GM19397 (cell line): ENCODE data around the gene ALDH3A1.

Experiments
- ATAC-seq: cut with Tn5 transposase; IDR thresholded peaks from one replicate; pipeline ENCODE4 v1.9.1; 2021; ENCODE audit warnings: mild to moderate bottlenecking, moderate library complexity; ENCODE audit not compliant: unreplicated experiment

The ALDH3A1 gene

DNA sequence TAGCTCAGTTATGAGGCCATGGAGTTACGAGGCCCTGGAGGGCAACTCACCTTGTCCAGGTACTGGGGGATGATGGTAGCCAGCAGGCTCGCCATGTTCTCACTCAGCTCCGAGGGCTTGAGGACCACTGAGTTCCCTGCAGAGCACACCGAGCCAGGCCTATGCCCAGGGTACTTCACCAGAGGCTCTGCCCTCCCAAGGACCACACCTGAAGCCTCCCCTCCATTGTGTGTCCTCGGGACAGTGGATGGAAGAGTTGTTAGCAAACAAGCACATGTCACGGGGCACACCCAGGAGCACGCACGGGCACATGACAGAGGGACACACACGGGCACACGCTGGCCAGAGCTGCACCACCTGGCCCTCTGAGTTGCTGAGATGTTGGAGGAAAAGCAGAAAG lies 5.6 kb downstream of the ALDH3A1 start:
- ATAC-seq: no peak

- no peak for ATAC-seq
Measured at GRCh38 chr17:19741832-19742457, 6.2 kb downstream of the ALDH3A1 start.

DNA sequence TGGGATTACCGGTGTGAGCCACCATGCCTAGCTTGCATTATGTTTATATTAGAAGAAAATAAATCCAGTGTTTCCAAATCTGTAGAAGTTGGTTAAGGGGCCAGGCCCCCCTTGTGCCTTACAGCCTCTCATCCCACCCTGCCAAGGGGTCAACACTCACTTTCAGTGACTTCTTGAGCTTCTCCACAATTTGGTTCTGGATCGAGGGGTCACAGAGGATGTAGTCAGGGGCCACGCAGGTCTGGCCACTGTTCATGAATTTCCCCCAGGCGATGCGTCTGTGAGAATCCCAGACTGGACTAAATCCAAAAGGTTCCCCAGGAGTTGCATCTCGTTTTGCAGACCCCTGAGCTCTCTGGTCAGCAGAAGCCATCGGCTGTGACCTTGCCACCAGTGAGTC lies 7.2 kb downstream of the ALDH3A1 start:
- no peak for ATAC-seq

GRCh38 chr17:19739241-19740201 lies 8.6 kb downstream of the ALDH3A1 start:
- no peak for ATAC-seq

DNA sequence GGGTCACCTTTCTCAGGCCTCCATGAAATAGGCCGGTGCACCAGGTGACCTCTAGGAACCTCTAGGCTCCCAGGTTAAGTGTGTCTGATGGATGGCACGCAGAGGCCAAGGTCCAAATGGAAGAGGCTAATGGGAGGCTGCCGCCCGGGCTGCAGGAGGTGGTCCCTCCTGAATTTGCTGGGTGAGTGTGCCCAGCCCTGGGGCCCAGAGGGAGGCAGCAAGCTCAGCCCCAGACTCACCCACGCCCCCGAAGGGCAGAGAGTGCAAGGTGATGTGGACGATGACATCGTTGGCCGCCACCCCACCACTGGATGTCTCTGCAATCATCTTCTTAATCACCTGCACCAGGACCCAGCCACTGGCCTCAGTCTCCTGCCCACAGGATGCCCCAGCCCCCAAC lies 9.3 kb downstream of the ALDH3A1 start:
- ATAC-seq: no peak

GRCh38 chr17:19738073-19738449 lies 10.0 kb downstream of the ALDH3A1 start:
- ATAC-seq: no peak

GRCh38 chr17:19737305-19738072 lies 10.6 kb downstream of the ALDH3A1 start:
- ATAC-seq: no peak

- ATAC-seq: no peak
Measured at GRCh38 chr17:19736071-19736470, 12.0 kb downstream of the ALDH3A1 start.

DNA sequence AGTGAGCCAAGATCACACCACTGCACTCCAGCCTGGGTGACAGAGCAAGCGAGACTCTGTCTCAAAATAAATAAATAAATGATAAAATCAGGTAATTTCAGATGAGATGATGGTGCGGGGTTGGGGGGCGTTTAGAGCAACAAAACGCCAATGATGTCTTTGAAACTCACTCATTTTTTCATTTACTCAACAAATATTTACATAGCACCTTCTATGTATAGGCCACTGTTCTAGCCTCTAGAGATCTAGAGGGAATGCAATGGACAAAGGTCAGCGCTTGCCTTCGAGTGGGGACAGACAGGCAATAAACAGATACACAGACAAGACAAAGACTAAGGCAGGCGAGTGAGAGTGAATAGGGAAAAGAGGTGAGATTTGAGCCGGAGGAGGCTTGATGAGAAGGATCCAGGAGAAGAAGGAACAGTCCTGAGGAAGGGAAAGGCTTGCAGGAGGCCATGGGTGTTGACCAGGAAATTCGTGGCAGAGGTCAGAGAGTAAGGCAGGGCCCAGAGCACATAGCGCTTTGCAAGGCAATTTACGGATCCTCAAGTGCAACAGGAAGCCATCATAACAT lies 14.1 kb downstream of the ALDH3A1 start:
- ATAC-seq: no peak

GRCh38 chr17:19731626-19732025 lies 16.5 kb downstream of the ALDH3A1 start:
- no peak for ATAC-seq

DNA sequence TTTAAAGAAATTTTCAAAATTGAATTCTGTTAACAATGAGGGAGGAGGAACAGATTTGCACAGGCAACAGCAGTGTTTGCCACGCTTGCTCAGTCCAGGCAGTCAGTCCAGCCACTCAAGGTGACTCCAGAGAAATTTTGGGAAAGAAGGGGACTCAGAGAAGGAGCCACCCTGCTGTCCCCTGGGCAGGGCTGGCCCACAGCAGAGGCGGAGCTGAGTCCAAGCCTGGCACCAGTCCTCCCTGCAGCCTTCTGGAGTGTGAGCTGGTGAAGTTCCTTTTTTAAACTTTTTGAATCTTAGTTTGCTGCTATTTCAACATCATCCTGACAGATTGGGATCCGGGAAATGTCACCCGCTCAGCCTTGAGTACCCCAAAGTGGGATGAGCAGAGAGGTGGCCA lies 17.3 kb downstream of the ALDH3A1 start:
- no peak for ATAC-seq

- ATAC-seq: no peak
Measured at GRCh38 chr17:19729900-19730299, 18.2 kb downstream of the ALDH3A1 start.

GRCh38 chr17:19728084-19728495 lies 20.0 kb downstream of the ALDH3A1 start:
- ATAC-seq: no peak

- no peak for ATAC-seq
Measured at GRCh38 chr17:19727501-19728078, 20.5 kb downstream of the ALDH3A1 start.

GRCh38 chr17:19726631-19727376 lies 21.3 kb downstream of the ALDH3A1 start:
- ATAC-seq: no peak

DNA sequence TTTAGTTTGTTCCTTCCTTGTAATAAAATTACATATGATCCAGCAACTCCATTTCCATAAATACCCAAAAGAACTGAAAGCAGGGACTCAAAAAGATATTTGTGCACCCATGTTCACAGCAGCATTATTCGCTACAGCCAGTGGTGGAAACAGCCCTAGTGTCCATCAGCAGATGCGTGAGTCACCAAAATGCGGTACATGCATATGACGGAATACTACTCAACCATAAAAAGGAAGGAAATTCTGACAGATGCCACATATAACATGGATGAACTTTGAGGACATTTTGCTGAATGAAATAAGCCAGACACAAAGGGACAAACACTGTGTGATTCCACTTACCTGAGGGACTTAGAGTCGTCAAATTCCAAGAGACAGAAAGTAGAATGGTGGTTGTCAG lies 22.6 kb downstream of the ALDH3A1 start:
- ATAC-seq: no peak

DNA sequence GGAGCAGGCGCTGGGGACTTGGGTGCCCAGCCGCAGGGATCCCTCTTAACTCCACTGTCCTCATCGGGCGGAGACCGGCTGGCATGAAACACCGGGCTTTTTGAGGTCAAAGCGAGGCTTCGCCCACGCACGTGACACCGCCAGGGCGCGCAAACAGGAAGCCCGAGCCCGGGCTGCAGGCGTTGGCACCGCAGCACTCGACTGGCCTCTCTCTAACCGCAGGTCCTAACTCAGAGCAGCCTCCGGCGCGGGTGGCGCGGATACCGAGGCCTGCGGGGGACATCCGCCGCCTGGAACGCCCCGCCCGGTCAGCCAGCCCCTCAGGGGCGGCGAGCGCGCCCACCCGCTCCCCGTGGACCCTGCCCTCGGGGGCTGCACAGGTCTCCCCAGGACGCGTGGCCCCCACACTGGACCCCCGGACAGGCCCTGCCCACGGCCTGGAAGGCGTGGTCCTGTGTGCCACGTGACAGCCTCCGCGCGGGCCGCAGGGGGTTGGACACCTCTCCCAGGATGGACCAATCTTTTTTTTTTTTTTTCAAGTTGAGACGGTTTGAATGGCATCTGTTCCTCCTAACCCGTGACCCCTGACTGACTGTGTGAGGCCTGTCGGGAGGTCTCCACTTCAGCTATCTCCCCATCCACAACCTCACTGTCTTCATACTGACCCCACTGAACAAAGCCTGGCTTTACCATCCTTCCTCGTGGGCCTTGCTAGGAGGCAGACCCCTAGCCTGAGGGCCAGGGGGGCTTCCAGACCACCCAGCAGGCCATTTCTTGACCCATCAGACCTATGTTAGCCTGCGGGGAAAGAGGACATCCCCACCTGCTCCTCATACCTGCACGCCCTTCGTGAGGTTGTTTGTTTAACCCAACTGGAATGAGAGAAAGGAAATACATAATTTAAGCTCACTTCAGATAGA lies 23.3 kb downstream of the ALDH3A1 start:
- no peak for ATAC-seq

GRCh38 chr17:19723964-19724363 lies 24.1 kb downstream of the ALDH3A1 start:
- ATAC-seq: no peak
